ENCODE data around the gene CYFIP2. TPM values are rescaled to one million over a fixed set of nuclear protein-coding genes. Genes with fewer than 3 reads are reported as not detected.

Gene CYFIP2
- total RNA-seq, 1 donor from 2014 or later: 99.9 TPM

GRCh38 chr5:157328277-157328912, 62.5 kb downstream of the CYFIP2 start:
- Histone ChIP-seq H3K4me3 (ENCODE audit: low read depth, low read length) (no peak overlapping the region), H3K27me3 (ENCODE audit: control insufficient read depth, insufficient read depth, low read length) (no peaks in the 10 kb centered on the region), H3K36me3 (ENCODE audit: control insufficient read depth, insufficient read depth, low read length) (no peaks in the 10 kb centered on the region)
- DNase-seq (ENCODE audit: low read depth): no peak
- peak; percentile 95 for TF ChIP-seq CTCF (IDR thresholded peaks at IDR 0.05; ENCODE audit: insufficient read depth, low read length, poor library complexity, severe bottlenecking)

GRCh38 chr5:157331807-157332206, 65.9 kb downstream of the CYFIP2 start:
- H3K4me3 ChIP-seq (ENCODE audit: low read depth, low read length): no peak overlapping the region
- no peaks in the 10 kb centered on the region for H3K27me3 ChIP-seq (ENCODE audit: control insufficient read depth, insufficient read depth, low read length)
- H3K36me3 ChIP-seq (ENCODE audit: control insufficient read depth, insufficient read depth, low read length): no peaks in the 10 kb centered on the region
- DNase-seq (ENCODE audit: low read depth): no peak
- TF ChIP-seq CTCF (IDR thresholded peaks at IDR 0.05; ENCODE audit: insufficient read depth, low read length, poor library complexity, severe bottlenecking): no peak

- Histone ChIP-seq H3K27me3 (ENCODE audit: control insufficient read depth, insufficient read depth, low read length) (no peaks in the 10 kb centered on the region), H3K36me3 (ENCODE audit: control insufficient read depth, insufficient read depth, low read length) (no peaks in the 10 kb centered on the region), H3K4me3 (ENCODE audit: low read depth, low read length) (no peak overlapping the region)
- no peak for DNase-seq (ENCODE audit: low read depth)
- TF ChIP-seq CTCF (IDR thresholded peaks at IDR 0.05; ENCODE audit: insufficient read depth, low read length, poor library complexity, severe bottlenecking): no peak
Measured at GRCh38 chr5:157335534-157336422, 69.9 kb downstream of the CYFIP2 start.

GRCh38 chr5:157336423-157336744, 70.5 kb downstream of the CYFIP2 start:
- H3K27me3 ChIP-seq (ENCODE audit: control insufficient read depth, insufficient read depth, low read length): no peaks in the 10 kb centered on the region
- H3K36me3 ChIP-seq (ENCODE audit: control insufficient read depth, insufficient read depth, low read length): no peaks in the 10 kb centered on the region
- TF ChIP-seq CTCF (IDR thresholded peaks at IDR 0.05; ENCODE audit: insufficient read depth, low read length, poor library complexity, severe bottlenecking): no peak
- H3K4me3 ChIP-seq (ENCODE audit: low read depth, low read length): no peak overlapping the region
- no peak for DNase-seq (ENCODE audit: low read depth)

- no peak overlapping the region for H3K4me3 ChIP-seq (ENCODE audit: low read depth, low read length)
- no peak for DNase-seq (ENCODE audit: low read depth)
- TF ChIP-seq CTCF (IDR thresholded peaks at IDR 0.05; ENCODE audit: insufficient read depth, low read length, poor library complexity, severe bottlenecking): no peak
- no peaks in the 10 kb centered on the region for H3K27me3 ChIP-seq (ENCODE audit: control insufficient read depth, insufficient read depth, low read length)
- no peaks in the 10 kb centered on the region for H3K36me3 ChIP-seq (ENCODE audit: control insufficient read depth, insufficient read depth, low read length)
Measured at GRCh38 chr5:157339409-157339808, 73.5 kb downstream of the CYFIP2 start.
